Transverse colon (tissue), 4 donors: ENCODE results near the gene HOXB5. TPM values are rescaled to one million over a fixed set of nuclear protein-coding genes. Genes with fewer than 3 reads are reported as not detected.

Source experiments
- DNase-seq: peaks from one replicate; pipeline ENCODE4 v3.0.0-alpha.2; 2019
- H3K27ac ChIP-seq, 4 donors: fragments of 200-600 bp; sonication (generic); 2 replicates each; pipeline ENCODE4 v1.5.1; 2016 to 2018; ENCODE audit warnings: inconsistent platforms in 4 of 4
- H3K27me3 ChIP-seq: fragments of 200-600 bp; sonication (generic); 2 replicates; pipeline ENCODE4 v1.5.1; 2017; ENCODE audit warnings: inconsistent platforms
- H3K36me3 ChIP-seq, 4 donors: fragments of 200-600 bp; sonication (generic); 2 replicates each; pipeline ENCODE4 v1.5.1; 2017 to 2019; ENCODE audit warnings: inconsistent platforms in 4 of 4
- H3K4me1 ChIP-seq, 4 donors: fragments of 200-600 bp; sonication (generic); 2 replicates each; pipeline ENCODE4 v1.5.1; 2017 to 2020; ENCODE audit warnings: inconsistent platforms in 4 of 4
- H3K4me3 ChIP-seq, 4 donors: fragments of 200-600 bp; sonication (generic); 1 replicate in 1 of 4; 2 replicates in 3 of 4; pipeline versions ENCODE4 v1.5.1 to v1.6.1; 2017 to 2019; ENCODE audit warnings: inconsistent platforms in 4 of 4
- H3K9me3 ChIP-seq, 2 donors: fragments of 200-600 bp; sonication (generic); 2 replicates each; pipeline ENCODE4 v1.5.1; 2017 to 2019; ENCODE audit warnings: inconsistent platforms in 2 of 2
- CTCF ChIP-seq, 5 experiments: fragments of 200-600 bp in 3 of 5; fragments of 450-650 bp in 2 of 5; sonication (generic) in 3 of 5; IDR thresholded peaks; 1 replicate in 2 of 5; 2 replicates in 3 of 5; pipeline ENCODE4 v1.5.1; 2016 to 2017; ENCODE audit warnings: antibody characterized with exemption in 5 of 5, inconsistent platforms in 3 of 5, mild to moderate bottlenecking in 2 of 5, moderate library complexity in 1 of 5
- EP300 ChIP-seq: sonication (generic); formaldehyde crosslinking; IDR thresholded peaks from one replicate; pipeline ENCODE4 v1.6.1; 2017; ENCODE audit warnings: antibody characterized with exemption, low read depth
- POLR2A ChIP-seq: fragments of 450-650 bp; IDR thresholded peaks from one replicate; pipeline ENCODE4 v1.6.1; 2016; ENCODE audit warnings: antibody characterized with exemption, mild to moderate bottlenecking, moderate library complexity
- POLR2AphosphoS5 ChIP-seq, 3 donors: sonication (generic); formaldehyde crosslinking; IDR thresholded peaks; one replicate each; pipeline ENCODE4 v1.6.1; 2016; ENCODE audit warnings: antibody characterized with exemption in 3 of 3
- WGBS, 2 donors: methylation state at CpG; one replicate each; pipeline ENCODE4 v1.1.5; 2018; ENCODE audit warnings: low coverage in 1 of 2; 5-methylcytosine and 5-hydroxymethylcytosine counted together
- in situ Hi-C, 4 donors: fragments of 200-750 bp; cut with MboI; loops; one replicate each; pipeline versions ENCODE4 v1.15.0 to v1.15.1; 2017; ENCODE audit warnings: low sequenced_read_pairs in 3 of 4, low pct_ligation_motif_present in 1 of 4, low pct_unique_long_range_greater_than_20kb in 1 of 4
- intact Hi-C: fragments of 100-400 bp; cut with DNase I; formaldehyde crosslinking; loops from one replicate; pipeline ENCODE4 v1.15.1; 2023; ENCODE audit warnings: low total_unique reads
- total RNA-seq, 4 donors: library from RNA; depleted of rRNA; stranded (reverse); fragments of >200 nt; gene quantifications; one replicate each; pipeline ENCODE4 v1.1.0, GENCODE V29; 2016

The HOXB5 gene
- total RNA-seq, 4 donors from 2014 or later: 10.5 to 35.4 (median 18.7) TPM

- peak in 1 of 3 donors; percentile 10 for TF ChIP-seq POLR2AphosphoS5 (IDR thresholded peaks at IDR 0.05)
- TF ChIP-seq EP300: no peak
- intact Hi-C loops: loop anchor here (5.0 kb wide), 1 partner anchor 278 kb away; no protein-coding TSS in a partner anchor
These were observed 21.7 kb upstream of the HOXB5 start, which contains the start of gene HOXB8 for GRCh38 chr17:48615047-48615962. HOXB8 (minus strand) TSS chr17:48615292; CDS start chr17:48614704, 588 bp downstream.

DNA sequence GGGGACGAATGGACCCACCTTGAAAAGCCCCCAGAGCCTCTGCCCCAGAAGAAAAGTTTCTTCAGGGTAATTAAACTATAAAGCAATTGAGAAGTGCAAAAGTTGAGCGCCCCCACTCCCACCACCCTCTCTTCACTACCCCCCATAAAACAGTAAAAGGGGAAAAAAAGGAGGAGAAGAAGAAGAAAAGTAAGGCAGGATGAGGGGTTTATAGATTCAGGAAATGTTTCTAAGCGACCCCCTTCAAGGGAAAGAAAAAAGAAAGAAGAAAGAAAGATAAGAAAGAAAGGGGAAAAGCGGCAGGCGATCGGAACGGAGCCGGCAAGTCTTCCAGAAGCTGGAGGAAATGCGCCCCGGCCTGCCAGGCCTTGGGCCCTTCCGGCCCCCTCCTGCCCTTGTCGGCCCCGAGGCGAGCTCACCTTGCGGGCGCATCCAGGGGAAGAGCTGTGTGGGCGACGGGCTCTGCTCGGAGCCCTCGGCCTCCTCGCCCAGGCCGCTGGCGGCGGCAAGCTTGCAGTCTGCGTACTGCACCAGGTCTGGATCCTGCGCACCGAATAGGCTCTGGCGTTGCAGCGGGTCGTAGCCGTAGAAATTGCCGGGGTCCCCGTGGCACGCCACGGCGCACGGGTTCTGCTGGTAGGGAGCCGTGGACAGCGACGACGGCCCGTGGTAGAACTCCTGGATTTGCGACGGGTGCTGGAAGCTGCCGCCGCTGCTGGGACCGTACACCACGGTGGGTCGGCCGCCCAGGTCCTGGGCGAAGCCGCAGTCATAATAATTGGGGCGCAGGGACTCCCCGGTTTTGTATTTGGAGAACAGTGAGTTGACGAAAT is 20.5 kb upstream of the HOXB5 start:
- no peak for DNase-seq
- H3K9me3 ChIP-seq: no peaks in the 10 kb centered on the region
- H3K27me3 ChIP-seq: peaks cover 81% of the 10 kb centered on the region
- WGBS, 2 donors: 6 to 14% methylated on average over 3 to 55 of the region's 55 CpGs
- TF ChIP-seq CTCF (IDR thresholded peaks at IDR 0.05): no peak
- peak in 1 of 3 donors; percentile 26 for TF ChIP-seq POLR2AphosphoS5 (IDR thresholded peaks at IDR 0.05)
- intact Hi-C loops: no loop called here
- peaks cover 0 to 75% (median 62%) of the 10 kb centered on the region in 4 donors for H3K4me1 ChIP-seq
- H3K27ac ChIP-seq: peak overlapping the region; percentile 90 to 94 (median 92)
- in situ Hi-C loops: no loop called here
- H3K36me3 ChIP-seq: no peaks in the 10 kb centered on the region
- H3K4me3 ChIP-seq: peak overlapping the region in 3 of 4 donors; percentile 62 to 75 (median 70)

More at GRCh38 chr17:48615047-48615962, 21.7 kb upstream of the HOXB5 start, which contains the start of gene HOXB8:
- Histone ChIP-seq H3K27me3 (peaks cover 93% of the 10 kb centered on the region), H3K4me1 (peaks cover 0 to 77% (median 59%) of the 10 kb centered on the region in 4 donors), H3K9me3 (no peaks in the 10 kb centered on the region), H3K36me3 (no peaks in the 10 kb centered on the region), H3K27ac (peak within 1 kb of the TSS; percentile 90 to 94 (median 92)), H3K4me3 (peak within 1 kb of the TSS in 3 of 4 donors; percentile 62 to 75 (median 70))
- in situ Hi-C loops: no loop called here
- WGBS, 2 donors: 15 to 23% methylated on average over 30 to 41 of the region's 41 CpGs
- DNase-seq: no peak

GRCh38 chr17:48612854-48613691 is 19.5 kb upstream of the HOXB5 start:
- peak in 3 of 5 experiments; percentile 21 to 29 (median 29) for TF ChIP-seq CTCF (IDR thresholded peaks at IDR 0.05)
- TF ChIP-seq POLR2AphosphoS5 (IDR thresholded peaks at IDR 0.05): no peak

GRCh38 chr17:48612456-48612853 is 18.9 kb upstream of the HOXB5 start:
- Histone ChIP-seq H3K27me3 (peaks cover 64% of the 10 kb centered on the region), H3K9me3 (no peaks in the 10 kb centered on the region), H3K36me3 (no peaks in the 10 kb centered on the region), H3K27ac (peak overlapping the region; percentile 90 to 94 (median 92)), H3K4me3 (peak overlapping the region in 3 of 4 donors; percentile 62 to 75 (median 70)), H3K4me1 (peaks cover 0 to 66% (median 47%) of the 10 kb centered on the region in 4 donors)
- DNase-seq: no peak
- in situ Hi-C loops: no loop called here
- intact Hi-C loops: no loop called here
- TF ChIP-seq EP300: no peak
- TF ChIP-seq CTCF (IDR thresholded peaks at IDR 0.05): no peak
- no peak for TF ChIP-seq POLR2AphosphoS5 (IDR thresholded peaks at IDR 0.05)
- TF ChIP-seq POLR2A: no peak
- 5 to 7% methylated on average over 15 of the region's 15 CpGs for WGBS, 2 donors

More at GRCh38 chr17:48612854-48613691, 19.5 kb upstream of the HOXB5 start:
- intact Hi-C loops (no loop called here), in situ Hi-C loops (no loop called here)
- Histone ChIP-seq H3K4me3 (peak overlapping the region in 3 of 4 donors; percentile 62 to 75 (median 70)), H3K27me3 (peaks cover 70% of the 10 kb centered on the region), H3K36me3 (no peaks in the 10 kb centered on the region), H3K9me3 (no peaks in the 10 kb centered on the region), H3K27ac (peak overlapping the region; percentile 90 to 94 (median 92)), H3K4me1 (peaks cover 0 to 72% (median 53%) of the 10 kb centered on the region in 4 donors)
- peak; percentile 49 for DNase-seq
- 4 to 17% methylated on average over 1 to 67 of the region's 67 CpGs for WGBS, 2 donors
